GM19324 (cell line): ENCODE data around the gene NEDD9.

Experiments used
- ATAC-seq: cut with Tn5 transposase; IDR thresholded peaks from one replicate; pipeline ENCODE4 v1.9.1; 2021; ENCODE audit warnings: mild to moderate bottlenecking, moderate library complexity; ENCODE audit not compliant: unreplicated experiment, low FRiP score

The NEDD9 gene

GRCh38 chr6:11203306-11204004, 29.0 kb downstream of the NEDD9 start:
- no peak for ATAC-seq

DNA sequence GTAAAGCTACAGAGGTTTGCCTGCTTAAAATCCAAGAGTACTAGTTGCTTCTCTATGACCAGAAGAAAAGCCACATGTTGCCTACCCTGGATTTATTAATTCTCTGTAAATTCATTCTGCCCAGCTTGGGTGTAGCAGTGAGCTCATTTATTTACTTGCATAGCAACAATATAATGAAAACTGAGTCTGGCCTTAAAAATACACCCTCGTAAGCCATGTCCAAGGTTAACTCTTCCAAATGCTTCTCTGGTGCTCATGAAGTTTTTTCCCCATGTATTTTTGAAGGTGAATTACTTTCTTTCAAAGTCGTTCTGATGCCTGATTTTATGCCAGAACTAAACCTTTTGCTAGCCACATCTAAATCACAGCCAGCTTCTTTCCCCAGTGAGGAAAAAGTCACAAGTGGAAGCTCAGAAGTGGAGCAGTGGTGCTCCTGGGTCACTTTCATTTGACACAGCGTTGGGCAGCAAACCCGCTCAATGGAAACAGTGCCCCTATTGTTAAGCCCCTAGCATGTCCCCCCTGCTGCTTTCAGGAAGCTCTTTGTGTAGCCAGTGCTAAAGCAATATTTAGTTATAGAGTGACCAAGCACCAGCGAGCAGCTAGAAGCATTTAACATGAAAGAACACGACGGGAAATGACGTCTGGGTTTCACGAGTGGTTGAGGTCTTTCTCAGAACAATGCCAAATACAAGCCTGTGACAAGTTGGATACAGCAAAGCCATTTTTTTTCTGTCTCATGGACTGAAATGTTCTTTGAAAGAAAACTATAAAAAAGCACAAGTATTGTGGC, 29.8 kb downstream of the NEDD9 start:
- no peak for ATAC-seq

GRCh38 chr6:11201772-11202512, 30.5 kb downstream of the NEDD9 start:
- ATAC-seq: no peak

GRCh38 chr6:11201015-11201414, 31.5 kb downstream of the NEDD9 start:
- no peak for ATAC-seq

GRCh38 chr6:11200356-11200755, 32.1 kb downstream of the NEDD9 start:
- no peak for ATAC-seq

DNA sequence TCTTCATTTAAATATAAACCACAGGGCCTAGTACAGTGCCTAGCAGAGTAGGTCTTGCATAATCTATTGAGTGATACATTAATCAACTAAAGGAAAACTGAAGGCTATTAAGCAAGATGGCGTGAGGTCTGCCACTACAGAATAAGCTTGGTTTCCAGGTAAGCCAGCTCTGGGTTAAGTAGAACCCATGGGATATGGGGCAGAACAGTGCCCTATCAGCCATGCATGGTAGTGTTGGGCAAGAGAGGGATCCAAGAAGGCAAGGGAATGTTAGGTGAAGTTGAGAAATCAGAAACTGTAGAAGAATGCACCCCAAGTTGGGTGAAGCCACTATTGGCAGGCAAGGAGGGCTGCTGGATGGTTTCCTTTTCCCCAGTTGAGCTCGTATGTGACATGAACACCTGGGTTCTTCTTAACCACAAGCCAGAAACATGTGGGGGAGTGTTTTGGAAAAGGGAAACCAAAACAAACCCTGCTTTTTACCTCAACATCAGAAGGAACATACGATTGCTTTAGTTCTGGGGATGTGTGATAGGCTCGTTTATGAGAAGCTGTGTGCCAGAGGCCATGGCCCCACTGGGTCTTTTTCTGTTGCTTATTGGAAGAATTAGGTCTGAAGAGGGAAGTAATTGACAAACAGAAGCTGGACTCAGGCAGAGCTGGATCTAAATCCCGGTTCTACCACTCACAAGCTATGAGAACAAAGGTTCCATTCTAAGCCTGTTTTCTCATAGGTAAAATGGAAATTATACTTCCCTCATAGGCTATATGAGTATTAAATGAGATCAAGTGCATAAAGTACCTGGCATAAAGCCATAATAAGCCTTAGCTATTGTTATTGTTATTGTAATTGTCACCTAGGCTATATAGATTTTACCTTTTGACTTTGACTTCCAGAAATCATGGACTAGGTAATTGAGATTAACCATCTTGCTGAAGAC, 33.5 kb downstream of the NEDD9 start:
- ATAC-seq: no peak

DNA sequence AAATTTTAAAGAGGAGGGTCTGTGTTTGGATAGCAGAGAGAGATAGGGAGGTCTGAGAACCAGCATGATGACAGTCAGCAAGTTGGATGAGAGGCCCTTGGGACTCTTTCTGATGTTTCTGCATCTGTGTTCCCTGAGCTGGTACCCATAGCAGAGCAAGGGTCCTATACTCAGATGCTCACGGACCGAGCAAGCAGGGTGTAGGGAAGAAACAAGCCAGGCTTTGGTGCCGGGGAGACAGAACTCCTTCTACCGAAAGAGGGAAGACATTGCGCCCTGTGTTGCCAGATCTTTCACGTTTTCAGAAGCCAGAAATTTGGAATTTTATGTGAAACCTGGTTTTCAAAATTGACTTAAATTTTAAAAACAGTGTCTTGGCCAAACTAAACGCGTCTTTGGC, 34.6 kb downstream of the NEDD9 start:
- no peak for ATAC-seq

GRCh38 chr6:11197175-11197536, 35.3 kb downstream of the NEDD9 start:
- no peak for ATAC-seq

DNA sequence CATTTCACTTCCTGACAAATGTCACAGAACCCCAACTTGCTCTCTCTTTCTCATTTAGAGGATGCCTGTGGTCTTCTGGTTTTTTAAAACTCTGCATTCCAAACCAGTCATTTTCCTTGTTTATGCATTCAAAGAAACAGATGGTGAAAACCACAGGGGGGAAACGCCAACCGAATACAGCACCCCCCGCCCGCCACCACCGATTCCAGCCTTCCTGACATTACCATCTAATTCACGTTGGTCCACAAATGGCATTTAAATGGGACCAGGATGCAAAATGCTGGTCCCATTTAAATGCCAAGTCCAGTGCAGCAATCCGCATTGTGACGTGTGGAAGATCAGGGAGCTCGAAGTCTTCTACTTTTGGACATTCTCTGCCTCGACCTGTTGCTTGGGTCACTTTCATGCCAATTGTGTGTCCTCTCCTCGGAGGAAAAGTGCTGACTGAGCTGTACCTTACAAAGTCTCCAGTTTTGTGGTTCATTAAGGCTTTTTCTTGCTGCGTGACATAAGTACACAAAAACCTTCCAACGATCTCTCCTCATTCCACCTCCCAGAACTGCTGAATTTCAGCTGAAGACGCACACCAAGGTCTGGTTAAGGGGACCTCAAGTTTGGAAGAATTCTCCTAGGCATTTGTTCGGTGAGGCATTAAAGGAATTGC, 35.8 kb downstream of the NEDD9 start:
- no peak for ATAC-seq

DNA sequence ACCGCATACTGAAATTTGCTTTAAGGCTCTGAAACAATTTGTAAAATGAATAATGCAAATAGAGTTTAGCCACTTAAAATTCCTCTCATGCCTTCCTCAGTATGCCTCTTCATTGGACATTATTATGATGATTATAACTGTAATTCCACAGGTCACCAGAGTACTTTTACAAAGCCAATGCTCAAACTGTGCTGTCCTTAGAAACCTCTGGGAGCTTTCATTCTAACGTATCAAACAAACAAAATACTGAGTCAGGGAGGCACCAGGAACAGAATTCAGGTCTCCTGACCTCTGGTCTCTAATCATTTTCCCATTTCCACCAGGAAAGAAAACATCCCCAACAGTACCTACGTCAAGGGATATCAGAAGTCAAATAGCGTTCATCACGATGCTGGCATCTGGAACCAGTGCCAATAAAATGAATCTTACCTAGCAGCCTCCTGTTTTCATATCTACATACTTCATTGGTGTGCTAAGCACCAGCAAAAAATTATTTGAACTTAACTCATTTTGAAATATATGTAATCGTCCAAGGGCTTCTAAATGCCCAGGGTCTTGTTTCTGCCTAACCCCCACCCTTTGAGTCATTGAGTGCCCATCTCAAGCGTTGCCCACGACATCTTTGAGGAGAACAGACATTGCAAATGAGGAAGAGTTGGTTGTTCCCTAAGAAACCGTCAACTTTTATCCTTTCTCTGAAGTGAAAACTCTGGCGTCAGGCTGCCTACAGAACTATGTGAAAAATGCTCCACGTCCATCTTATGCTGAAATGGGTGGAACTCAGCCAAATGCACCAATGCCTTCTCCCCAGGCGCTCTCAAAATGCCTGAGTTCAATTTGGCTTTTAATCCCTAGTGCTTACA, 37.9 kb downstream of the NEDD9 start:
- no peak for ATAC-seq

DNA sequence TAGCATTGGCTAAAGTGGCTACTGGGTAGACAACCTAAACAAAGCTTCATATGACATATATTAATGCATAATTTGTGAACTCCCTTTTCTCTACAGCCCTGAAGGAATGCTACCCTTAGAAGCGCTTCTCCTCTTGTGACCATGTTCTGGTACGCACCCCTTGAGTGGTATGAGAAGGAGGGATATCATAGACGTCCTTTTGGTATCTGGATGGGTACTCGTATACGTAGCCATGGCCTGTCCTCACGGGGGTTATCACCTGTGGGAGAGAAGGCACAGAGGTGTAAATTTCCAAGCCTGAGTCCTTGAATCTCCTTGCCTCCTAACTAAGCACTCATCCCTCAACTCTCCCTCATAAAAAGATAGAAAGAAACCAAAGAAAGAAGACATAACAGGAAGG, 39.0 kb downstream of the NEDD9 start:
- no peak for ATAC-seq

DNA sequence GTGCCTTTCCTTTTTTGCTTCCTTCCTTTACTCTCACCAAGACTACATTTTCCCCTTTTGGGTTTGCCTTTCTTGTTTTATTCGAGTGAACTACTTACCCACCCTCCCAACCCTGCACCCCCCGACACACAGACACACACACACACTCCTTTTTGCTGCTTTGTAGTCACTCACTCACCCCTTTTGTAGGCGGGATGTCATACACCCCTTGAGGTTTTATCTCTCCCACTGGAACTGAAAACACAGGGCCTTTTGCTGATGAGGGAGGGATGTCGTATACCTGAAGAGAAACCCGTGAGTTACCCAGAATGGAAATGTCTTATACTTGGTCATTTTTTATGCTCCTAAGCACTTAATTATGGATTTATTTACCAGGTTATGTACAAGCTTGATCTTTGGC, 40.3 kb downstream of the NEDD9 start:
- ATAC-seq: no peak

GRCh38 chr6:11190625-11191245, 41.7 kb downstream of the NEDD9 start:
- no peak for ATAC-seq

DNA sequence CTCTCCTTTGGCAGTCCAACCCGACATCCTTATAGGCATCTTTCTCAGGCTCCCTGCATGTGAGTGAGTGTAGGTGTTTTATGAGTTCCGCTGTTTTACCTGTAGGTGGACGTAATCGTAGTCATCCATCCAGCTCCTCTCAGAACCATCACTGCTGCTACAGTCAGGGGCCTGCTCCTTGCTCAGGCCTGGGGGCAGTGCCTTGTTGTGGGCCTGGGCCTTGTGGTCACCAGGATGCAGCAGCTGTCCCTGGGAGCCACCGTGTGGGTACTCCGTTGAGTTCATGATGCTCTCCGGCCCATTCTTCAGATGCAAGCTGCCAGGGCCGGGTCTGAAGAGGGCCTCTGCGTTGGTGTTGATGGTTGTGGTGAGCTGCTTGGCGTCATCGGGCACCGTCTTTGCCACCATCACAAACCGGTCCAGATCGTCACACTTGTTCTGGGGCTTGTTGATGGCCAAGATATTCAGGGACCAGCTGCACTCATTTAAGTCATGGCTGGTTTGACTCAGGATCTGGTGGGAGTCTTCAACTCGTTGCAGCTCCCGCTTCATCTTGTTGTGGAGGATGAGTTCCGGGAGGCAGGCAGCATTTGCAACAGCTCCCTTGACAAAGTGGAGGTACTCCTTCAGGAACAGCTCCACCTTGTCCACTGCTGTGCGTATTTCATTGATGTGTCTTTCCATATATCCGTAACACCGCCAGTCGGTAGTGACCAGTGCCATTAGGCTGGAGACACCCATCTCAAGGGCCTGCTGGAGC, 42.4 kb downstream of the NEDD9 start:
- ATAC-seq: no peak

GRCh38 chr6:11188161-11188915, 44.1 kb downstream of the NEDD9 start:
- ATAC-seq: no peak

DNA sequence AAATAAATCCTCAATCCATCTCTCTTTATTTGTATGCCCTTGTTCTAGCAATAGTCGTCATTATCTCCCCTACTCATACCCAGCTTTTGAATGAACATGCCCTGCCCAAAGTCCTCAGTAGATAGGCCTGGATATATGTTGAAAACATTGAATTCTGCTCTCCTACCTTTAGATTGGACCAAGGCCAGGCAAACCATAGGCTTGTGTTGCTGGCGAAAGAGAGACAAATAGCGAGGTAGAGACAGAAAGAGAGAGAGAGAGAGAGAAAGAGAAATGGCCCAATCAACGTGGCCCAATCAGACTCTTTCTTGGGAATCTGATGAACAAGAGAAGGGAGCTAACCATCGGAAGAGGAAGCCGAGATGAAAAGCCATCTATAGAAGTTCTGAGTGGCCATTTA, 45.2 kb downstream of the NEDD9 start:
- no peak for ATAC-seq

- no peak for ATAC-seq
Observed at GRCh38 chr6:11185204-11185842, 47.1 kb downstream of the NEDD9 start.
